ENCODE data around the gene PIK3R5.

PIK3R5 gene

DNA sequence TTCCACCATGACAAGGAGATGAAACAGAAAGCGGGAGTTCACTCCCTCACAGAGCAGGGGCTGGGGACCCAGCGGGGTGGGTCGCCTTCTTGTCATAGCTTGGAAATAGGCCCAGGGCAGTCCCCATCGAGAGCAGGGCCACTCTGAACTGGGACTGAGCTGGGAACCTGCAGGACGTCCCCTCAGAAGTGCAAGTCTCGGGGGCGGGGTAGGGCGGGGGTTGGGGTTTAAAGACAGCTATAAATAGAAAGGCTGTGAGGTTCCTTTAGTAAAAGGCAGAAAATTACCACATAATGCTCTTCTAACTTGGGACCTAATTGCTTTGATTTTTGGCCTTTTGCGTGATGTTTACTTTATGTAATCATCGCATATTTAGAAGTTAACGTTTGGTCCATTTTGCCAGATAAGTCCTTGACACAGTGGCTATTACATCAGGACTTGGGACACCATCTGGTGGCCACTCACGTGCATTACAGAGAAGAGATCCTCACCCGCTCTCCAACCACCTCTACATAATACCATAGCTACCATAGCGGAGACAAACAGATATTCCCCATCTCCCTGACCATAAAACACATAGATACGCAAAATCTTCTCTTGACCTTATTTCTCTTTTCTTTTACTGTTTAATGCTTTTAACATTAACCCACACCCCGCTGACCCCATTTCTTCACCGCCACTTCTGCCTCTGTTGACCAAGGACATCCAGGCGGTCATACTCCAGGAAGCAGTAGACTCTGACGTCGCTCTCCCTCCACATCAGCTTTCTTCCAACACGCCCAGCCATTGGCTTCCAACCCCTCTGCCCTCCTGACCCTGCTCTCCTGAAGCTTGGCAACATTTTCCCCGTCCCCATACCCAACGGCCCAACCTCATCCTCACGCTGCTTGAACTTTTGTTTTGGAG lies 70.6 kb downstream of the PIK3R5 start:
- H3K27ac ChIP-seq (ENCODE audit: low read depth, low read length), result no peak overlapping the region
- H3K27me3 ChIP-seq (ENCODE audit: insufficient read depth, low read length), result peaks cover 33% of the 10 kb centered on the region
- peak overlapping the region; percentile 7 for H2AFZ ChIP-seq (ENCODE audit: low read length, unreplicated experiment)
- no peak overlapping the region for H3K4me3 ChIP-seq (ENCODE audit: low read depth, low read length)
- H3K79me2 ChIP-seq (ENCODE audit: control insufficient read depth, insufficient read depth, low read length, unreplicated experiment), result no peaks in the 10 kb centered on the region
- H3K36me3 ChIP-seq (ENCODE audit: insufficient read depth, low read length), result no peaks in the 10 kb centered on the region
- H3K4me1 ChIP-seq (ENCODE audit: control insufficient read depth, insufficient read depth, low read length, unreplicated experiment), result no peaks in the 10 kb centered on the region

DNA sequence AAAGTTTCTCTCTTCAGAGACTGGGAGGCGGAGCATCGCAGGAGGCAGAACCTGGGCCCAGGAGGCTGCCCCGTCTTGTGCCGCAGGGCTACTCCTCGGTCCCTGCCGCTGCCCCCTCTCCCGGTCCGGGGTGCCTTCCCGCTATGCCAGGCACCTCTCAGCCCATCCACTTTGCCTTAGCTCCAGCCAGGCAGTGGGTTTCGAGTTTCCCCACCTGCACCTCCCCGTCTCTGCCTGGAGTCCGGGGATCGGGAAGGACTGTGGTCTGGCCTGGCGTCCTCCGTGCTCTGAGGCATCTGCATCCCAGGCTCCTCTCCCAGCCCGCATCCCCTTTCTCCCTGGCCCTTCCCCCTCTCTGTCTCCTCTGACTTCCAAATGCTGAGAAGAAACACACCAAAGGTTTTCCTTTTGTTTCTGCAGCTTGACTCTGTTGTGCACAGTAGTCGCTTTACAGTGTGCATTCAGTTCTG lies 71.3 kb downstream of the PIK3R5 start:
- Histone ChIP-seq H3K27ac (ENCODE audit: low read depth, low read length) (no peak overlapping the region), H3K27me3 (ENCODE audit: insufficient read depth, low read length) (peaks cover 29% of the 10 kb centered on the region), H3K4me1 (ENCODE audit: control insufficient read depth, insufficient read depth, low read length, unreplicated experiment) (no peaks in the 10 kb centered on the region), H3K4me3 (ENCODE audit: low read depth, low read length) (no peak overlapping the region), H3K36me3 (ENCODE audit: insufficient read depth, low read length) (no peaks in the 10 kb centered on the region), H2AFZ (ENCODE audit: low read length, unreplicated experiment) (peak overlapping the region; percentile 7), H3K79me2 (ENCODE audit: control insufficient read depth, insufficient read depth, low read length, unreplicated experiment) (no peaks in the 10 kb centered on the region)

DNA sequence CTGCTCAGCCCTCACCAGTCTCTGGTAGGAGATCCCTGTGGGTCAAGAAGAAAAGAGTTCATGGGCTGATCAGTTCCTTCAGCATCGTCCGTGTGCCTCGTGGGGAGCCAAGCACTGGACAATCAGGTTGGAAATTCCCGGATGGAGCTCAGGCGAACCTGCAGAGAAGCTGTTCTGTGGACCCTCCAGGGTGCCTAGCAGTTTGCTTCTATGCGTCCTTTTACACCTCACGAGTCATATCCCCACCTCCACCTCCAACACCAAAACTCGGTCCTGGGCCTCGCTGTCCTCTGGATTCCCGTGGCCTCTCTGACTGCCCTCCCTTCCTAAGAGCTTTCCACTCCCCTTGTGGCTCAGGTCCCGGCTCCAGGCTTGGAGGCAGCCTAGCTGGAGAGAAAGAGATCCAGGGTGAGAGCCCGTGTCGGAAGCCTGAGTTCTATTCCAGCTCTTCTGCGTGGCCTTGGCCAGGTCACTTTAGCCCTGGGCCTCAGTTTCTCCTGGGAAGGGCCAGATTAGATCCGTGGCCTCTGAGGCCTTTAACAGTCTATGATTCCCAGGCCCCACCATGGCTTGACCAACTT lies 71.8 kb downstream of the PIK3R5 start:
- no peak overlapping the region for H3K4me3 ChIP-seq (ENCODE audit: low read depth, low read length)
- no peaks in the 10 kb centered on the region for H3K36me3 ChIP-seq (ENCODE audit: insufficient read depth, low read length)
- H3K79me2 ChIP-seq (ENCODE audit: control insufficient read depth, insufficient read depth, low read length, unreplicated experiment), result no peaks in the 10 kb centered on the region
- H3K27me3 ChIP-seq (ENCODE audit: insufficient read depth, low read length), result peaks cover 24% of the 10 kb centered on the region
- no peak overlapping the region for H3K27ac ChIP-seq (ENCODE audit: low read depth, low read length)
- H2AFZ ChIP-seq (ENCODE audit: low read length, unreplicated experiment), result no peak overlapping the region
- no peaks in the 10 kb centered on the region for H3K4me1 ChIP-seq (ENCODE audit: control insufficient read depth, insufficient read depth, low read length, unreplicated experiment)

DNA sequence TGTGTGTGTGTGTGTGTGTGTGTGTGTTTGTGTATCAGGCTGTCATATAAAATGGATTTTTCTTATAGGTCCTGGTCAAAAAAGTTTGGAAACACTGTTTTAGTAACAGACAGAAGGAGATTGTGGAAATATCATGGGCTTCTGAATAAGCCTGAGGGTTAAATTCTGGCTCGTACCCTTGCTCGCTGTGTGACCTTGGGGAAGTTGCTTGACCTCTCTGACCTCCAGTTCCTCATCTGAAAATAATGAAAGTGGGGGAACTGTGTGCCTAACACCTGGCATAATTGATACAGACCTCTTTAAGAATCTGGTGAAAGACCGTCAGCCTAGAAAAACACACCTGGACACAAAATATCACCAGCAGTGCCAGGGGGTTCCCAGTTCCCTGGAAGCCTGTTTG lies 72.4 kb downstream of the PIK3R5 start:
- Histone ChIP-seq H3K27ac (ENCODE audit: low read depth, low read length) (no peak overlapping the region), H3K4me3 (ENCODE audit: low read depth, low read length) (no peak overlapping the region), H3K79me2 (ENCODE audit: control insufficient read depth, insufficient read depth, low read length, unreplicated experiment) (no peaks in the 10 kb centered on the region), H3K36me3 (ENCODE audit: insufficient read depth, low read length) (no peaks in the 10 kb centered on the region), H3K27me3 (ENCODE audit: insufficient read depth, low read length) (peaks cover 17% of the 10 kb centered on the region; the same call in 1 of the 2 replicates), H2AFZ (ENCODE audit: low read length, unreplicated experiment) (no peak overlapping the region), H3K4me1 (ENCODE audit: control insufficient read depth, insufficient read depth, low read length, unreplicated experiment) (no peaks in the 10 kb centered on the region)

DNA sequence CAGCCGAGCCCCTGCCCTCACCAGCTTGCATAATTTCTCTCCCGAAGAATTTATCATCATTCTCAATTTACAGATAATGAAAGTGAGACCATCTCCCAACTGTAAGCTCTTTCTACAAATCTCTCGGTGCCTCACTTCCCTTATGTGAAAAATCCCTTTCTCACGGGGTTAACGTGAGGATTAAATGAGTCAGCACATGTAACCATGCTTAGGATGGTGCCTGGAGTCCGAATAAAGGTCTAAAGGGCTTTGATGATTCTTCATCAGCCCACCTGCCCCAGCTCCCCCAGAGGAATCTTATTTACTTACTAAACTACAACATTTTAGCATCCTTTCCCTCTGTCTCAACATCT lies 73.2 kb downstream of the PIK3R5 start:
- no peaks in the 10 kb centered on the region for H3K4me1 ChIP-seq (ENCODE audit: control insufficient read depth, insufficient read depth, low read length, unreplicated experiment)
- H3K27me3 ChIP-seq (ENCODE audit: insufficient read depth, low read length), result peaks cover 12% of the 10 kb centered on the region; the same call in 1 of the 2 replicates
- H3K4me3 ChIP-seq (ENCODE audit: low read depth, low read length), result no peak overlapping the region
- peak overlapping the region; percentile 26 for H2AFZ ChIP-seq (ENCODE audit: low read length, unreplicated experiment)
- no peaks in the 10 kb centered on the region for H3K79me2 ChIP-seq (ENCODE audit: control insufficient read depth, insufficient read depth, low read length, unreplicated experiment)
- H3K27ac ChIP-seq (ENCODE audit: low read depth, low read length), result no peak overlapping the region
- H3K36me3 ChIP-seq (ENCODE audit: insufficient read depth, low read length), result no peaks in the 10 kb centered on the region

DNA sequence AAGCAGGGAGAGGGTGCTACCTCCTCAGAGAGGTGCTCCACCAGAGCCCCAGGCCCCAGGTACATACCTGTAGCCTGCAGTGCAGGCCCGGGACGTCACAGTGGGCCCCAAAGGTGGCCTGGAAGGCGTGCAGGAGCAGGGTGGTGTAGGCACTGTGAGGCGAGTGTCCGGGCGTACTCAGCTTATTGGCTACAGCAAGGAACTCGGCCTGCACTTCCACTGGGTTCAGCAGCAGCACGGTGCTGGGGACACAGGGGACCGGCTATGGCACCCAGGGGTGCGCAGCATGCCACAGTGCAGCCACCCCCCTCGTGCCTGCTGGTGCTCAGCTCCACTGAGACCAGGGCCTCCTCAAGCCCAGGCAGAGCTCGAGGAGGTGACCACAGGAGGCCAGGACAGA lies 74.8 kb downstream of the PIK3R5 start:
- H3K36me3 ChIP-seq (ENCODE audit: insufficient read depth, low read length), result no peaks in the 10 kb centered on the region
- no peak overlapping the region for H2AFZ ChIP-seq (ENCODE audit: low read length, unreplicated experiment)
- no peak overlapping the region for H3K27ac ChIP-seq (ENCODE audit: low read depth, low read length)
- H3K4me3 ChIP-seq (ENCODE audit: low read depth, low read length), result no peak overlapping the region
- no peaks in the 10 kb centered on the region for H3K79me2 ChIP-seq (ENCODE audit: control insufficient read depth, insufficient read depth, low read length, unreplicated experiment)
- H3K27me3 ChIP-seq (ENCODE audit: insufficient read depth, low read length), result no peaks in the 10 kb centered on the region
- H3K4me1 ChIP-seq (ENCODE audit: control insufficient read depth, insufficient read depth, low read length, unreplicated experiment), result no peaks in the 10 kb centered on the region

DNA sequence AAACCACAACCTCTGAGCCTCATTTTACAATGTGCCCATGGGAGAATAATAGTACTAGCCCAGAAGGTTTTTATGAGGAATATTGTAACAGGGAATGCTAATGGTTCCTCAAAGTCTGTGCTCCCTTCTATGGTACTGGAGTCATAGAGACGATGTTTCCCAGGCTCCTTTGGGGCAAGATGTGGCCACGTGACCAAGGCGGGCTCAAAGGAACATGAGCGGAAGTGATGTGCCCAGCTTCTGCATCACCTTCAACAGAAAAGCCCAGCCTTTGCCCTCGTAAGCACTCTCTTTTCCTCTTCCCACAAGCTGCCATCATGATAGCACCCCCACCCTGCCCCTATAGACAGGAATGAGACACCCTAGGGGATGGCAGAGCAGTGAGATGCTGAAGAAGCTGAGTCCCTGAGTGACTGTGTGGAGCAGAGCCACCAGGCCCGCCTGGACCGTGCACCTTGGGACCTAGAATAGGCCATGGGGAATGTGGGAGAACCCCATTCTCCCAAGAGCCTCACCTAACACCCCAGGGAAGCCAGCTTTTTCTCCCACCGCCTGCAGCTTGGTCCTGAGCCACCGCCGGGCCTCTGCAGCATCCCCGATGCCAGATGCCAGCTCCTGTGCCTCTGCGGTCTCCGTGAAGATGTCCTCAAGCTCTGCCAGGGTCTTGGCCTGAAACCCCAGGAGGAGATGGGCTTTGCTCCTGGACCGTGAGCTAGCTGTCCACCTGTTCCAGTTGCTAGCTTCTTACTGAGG lies 75.9 kb downstream of the PIK3R5 start:
- no peak overlapping the region for H3K27ac ChIP-seq (ENCODE audit: low read depth, low read length)
- no peak overlapping the region for H3K4me3 ChIP-seq (ENCODE audit: low read depth, low read length)
- no peak overlapping the region for H2AFZ ChIP-seq (ENCODE audit: low read length, unreplicated experiment)
- H3K36me3 ChIP-seq (ENCODE audit: insufficient read depth, low read length), result no peaks in the 10 kb centered on the region
- no peaks in the 10 kb centered on the region for H3K79me2 ChIP-seq (ENCODE audit: control insufficient read depth, insufficient read depth, low read length, unreplicated experiment)
- no peaks in the 10 kb centered on the region for H3K4me1 ChIP-seq (ENCODE audit: control insufficient read depth, insufficient read depth, low read length, unreplicated experiment)
- no peaks in the 10 kb centered on the region for H3K27me3 ChIP-seq (ENCODE audit: insufficient read depth, low read length)

DNA sequence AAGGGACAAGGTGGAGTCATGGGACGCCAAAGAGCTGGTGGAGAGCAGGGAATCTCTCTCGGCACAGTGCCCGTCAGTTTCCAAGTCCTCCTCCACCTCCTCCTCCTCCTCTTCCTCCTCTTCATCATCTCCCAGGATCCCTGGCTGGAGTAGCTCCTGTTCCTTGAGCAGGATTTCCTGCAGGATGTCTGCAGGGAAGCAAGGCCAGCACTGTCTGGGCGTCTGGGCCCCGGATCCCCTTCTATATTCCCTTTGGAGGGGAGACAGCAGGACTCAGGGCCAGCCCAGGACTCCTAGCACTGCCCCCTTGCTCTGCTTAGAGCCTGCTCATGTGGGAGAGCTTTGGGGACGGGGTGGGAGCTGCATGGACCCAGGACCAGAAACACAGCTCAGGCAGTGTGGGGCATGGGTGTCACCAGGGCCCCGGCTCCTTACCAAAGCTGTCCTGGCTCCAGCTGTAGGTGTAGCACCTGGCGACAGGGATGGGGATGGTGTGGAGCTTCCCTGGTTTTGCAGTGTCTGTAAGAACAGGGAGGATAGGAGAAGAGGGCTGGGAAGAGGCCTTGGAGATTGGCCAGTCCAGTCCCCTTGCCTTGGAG lies 76.7 kb downstream of the PIK3R5 start:
- no peak overlapping the region for H3K4me3 ChIP-seq (ENCODE audit: low read depth, low read length)
- H3K27me3 ChIP-seq (ENCODE audit: insufficient read depth, low read length), result no peaks in the 10 kb centered on the region
- H3K36me3 ChIP-seq (ENCODE audit: insufficient read depth, low read length), result no peaks in the 10 kb centered on the region
- no peak overlapping the region for H3K27ac ChIP-seq (ENCODE audit: low read depth, low read length)
- no peaks in the 10 kb centered on the region for H3K79me2 ChIP-seq (ENCODE audit: control insufficient read depth, insufficient read depth, low read length, unreplicated experiment)
- no peak overlapping the region for H2AFZ ChIP-seq (ENCODE audit: low read length, unreplicated experiment)
- H3K4me1 ChIP-seq (ENCODE audit: control insufficient read depth, insufficient read depth, low read length, unreplicated experiment), result no peaks in the 10 kb centered on the region

DNA sequence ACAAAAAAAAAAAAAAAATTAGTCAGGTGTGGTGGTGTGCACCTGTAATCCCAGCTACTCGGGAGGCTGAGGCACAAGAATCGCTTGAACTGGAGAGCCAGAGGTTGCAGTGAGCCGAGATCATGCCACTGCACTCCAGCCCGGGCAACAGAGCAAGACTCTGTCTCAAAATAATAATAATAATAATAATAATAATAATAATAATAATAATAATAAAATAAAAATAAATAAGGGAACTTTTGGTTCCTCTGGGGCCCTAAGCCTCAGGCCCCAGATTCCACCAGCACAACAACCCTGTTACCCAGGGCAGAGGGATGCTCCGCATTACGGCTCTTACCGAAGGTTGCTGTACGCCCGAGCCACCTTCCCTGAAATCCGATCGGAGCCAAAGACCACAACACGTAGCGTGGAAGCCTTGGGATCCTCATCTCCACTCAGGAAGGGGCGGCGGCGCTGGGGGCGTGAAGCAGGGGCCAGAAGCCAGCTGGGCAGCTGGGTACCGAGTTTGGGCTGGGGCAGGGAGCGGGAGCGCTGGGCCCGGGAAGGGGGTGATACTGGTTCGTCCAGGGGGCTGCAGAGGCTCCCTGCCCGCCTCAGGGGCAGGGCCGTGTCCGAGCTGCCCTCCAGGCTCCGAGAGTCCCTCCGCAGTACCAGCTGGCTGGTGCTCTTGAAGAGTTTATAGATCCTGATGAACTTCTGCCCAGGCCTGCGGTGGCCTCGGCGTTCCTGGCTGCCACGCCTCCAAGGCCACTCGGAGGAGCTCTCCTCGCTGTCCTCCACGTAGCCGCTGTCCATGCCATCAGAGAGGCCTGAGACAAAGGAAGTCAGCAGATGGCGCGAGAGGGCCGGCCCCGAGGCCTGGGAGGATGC lies 77.4 kb downstream of the PIK3R5 start:
- no peak overlapping the region for H2AFZ ChIP-seq (ENCODE audit: low read length, unreplicated experiment)
- H3K36me3 ChIP-seq (ENCODE audit: insufficient read depth, low read length), result no peaks in the 10 kb centered on the region
- no peaks in the 10 kb centered on the region for H3K79me2 ChIP-seq (ENCODE audit: control insufficient read depth, insufficient read depth, low read length, unreplicated experiment)

DNA sequence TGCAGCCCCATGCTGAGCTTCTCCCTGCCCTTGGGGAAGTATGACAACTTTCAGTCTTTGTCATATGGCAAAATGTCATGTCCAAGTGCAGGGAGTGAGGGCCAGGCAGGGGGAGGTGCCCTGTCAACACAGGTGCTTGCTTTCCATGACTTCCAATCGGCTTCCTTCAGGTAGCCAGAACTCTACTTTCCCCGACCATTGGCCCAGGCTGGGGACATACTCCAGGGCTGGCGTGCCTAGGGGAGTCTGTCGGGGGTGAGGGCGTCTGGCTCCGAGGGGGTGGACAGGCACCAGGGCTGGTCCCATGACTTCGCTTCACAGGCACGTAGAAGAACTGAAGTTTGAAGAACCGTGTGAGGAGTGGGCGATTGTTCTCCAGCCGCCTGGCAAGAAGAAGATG lies 78.2 kb downstream of the PIK3R5 start:
- no peaks in the 10 kb centered on the region for H3K79me2 ChIP-seq (ENCODE audit: control insufficient read depth, insufficient read depth, low read length, unreplicated experiment)
- H2AFZ ChIP-seq (ENCODE audit: low read length, unreplicated experiment), result no peak overlapping the region
- no peak overlapping the region for H3K4me3 ChIP-seq (ENCODE audit: low read depth, low read length)
- no peaks in the 10 kb centered on the region for H3K27me3 ChIP-seq (ENCODE audit: insufficient read depth, low read length)
- H3K27ac ChIP-seq (ENCODE audit: low read depth, low read length), result no peak overlapping the region
- H3K36me3 ChIP-seq (ENCODE audit: insufficient read depth, low read length), result no peaks in the 10 kb centered on the region
- H3K4me1 ChIP-seq (ENCODE audit: control insufficient read depth, insufficient read depth, low read length, unreplicated experiment), result no peaks in the 10 kb centered on the region

More for the DNA sequence above, 77.4 kb downstream of the PIK3R5 start:
- Histone ChIP-seq H3K27me3 (ENCODE audit: insufficient read depth, low read length) (no peaks in the 10 kb centered on the region), H3K4me1 (ENCODE audit: control insufficient read depth, insufficient read depth, low read length, unreplicated experiment) (no peaks in the 10 kb centered on the region), H3K27ac (ENCODE audit: low read depth, low read length) (no peak overlapping the region), H3K4me3 (ENCODE audit: low read depth, low read length) (no peak overlapping the region)

Data from ACC112 (cell line).